HCT116 (cell line): ENCODE results near the gene CEMIP2. TPM values are rescaled to one million over a fixed set of nuclear protein-coding genes. Genes with fewer than 3 reads are reported as not detected.

ENCODE experiments used
- ATAC-seq: fragments of 200-7000 bp; cut with Tn5 transposase; 2 replicates; pipeline ENCODE4 v1.9.1; 2020; ENCODE audit warnings: mild to moderate bottlenecking, moderate library complexity
- BruUV-seq: library from RNA; stranded (reverse); fragments of 400-500 nt; replicated peaks from 2 replicates; lab custom pipeline; 2021; lab: Mats Ljungman, UMichigan
- CTCF ChIA-PET: fragments of 300-600 bp; sonication (Branson Sonifier 250); formaldehyde crosslinking; loops from one replicate; lab custom pipeline; 2021; ENCODE audit warnings: antibody characterized with exemption; lab: Charles Lee
- POLR2A ChIA-PET: fragments of 300-600, 350-600 bp; sonication (Branson Sonifier 250); formaldehyde crosslinking; loops from one replicate; lab custom pipeline; 2021; ENCODE audit warnings: antibody characterized with exemption; lab: Charles Lee
- RAD21 ChIA-PET, 2 experiments: fragments of 300-600 bp; sonication (Branson Sonifier 250); formaldehyde crosslinking; loops; one replicate each; lab custom pipeline; 2023; ENCODE audit warnings: low total read pairs in 2 of 2; ENCODE audit not compliant: uncharacterized antibody in 2 of 2, unreplicated experiment in 2 of 2, low non-redundant PET in 1 of 2; lab: Charles Lee
- DNase-seq: peaks from one replicate; pipeline ENCODE4 v3.0.0-alpha.2; 2010; ENCODE audit warnings: low read depth, low spot score
- H2AFZ ChIP-seq: fragments of 200-600 bp; shearing (Covaris generic), sonication (generic); 2 replicates; pipeline ENCODE4 v1.6.1; 2017; ENCODE audit warnings: low read depth, mixed run types, mixed read lengths, antibody characterized with exemption, low read length; ENCODE audit not compliant: poor library complexity, severe bottlenecking
- H3K27ac ChIP-seq: 2 replicates; pipeline ENCODE4 v1.5.1; 2012; ENCODE audit warnings: low read depth, low read length
- H3K27me3 ChIP-seq: fragments of 200-600 bp; sonication (generic); 2 replicates; pipeline ENCODE4 v1.6.1; 2016; ENCODE audit warnings: mixed run types, low read length, mixed read lengths; ENCODE audit not compliant: insufficient read depth
- H3K36me3 ChIP-seq, 2 experiments: fragments of 200-500 bp in 1 of 2; fragments of 200-600 bp in 1 of 2; sonication (Bioruptor generic) in 1 of 2; sonication (generic) in 1 of 2; 2 replicates each; pipeline versions ENCODE4 v1.5.1 to v1.6.1; 2014 to 2016; ENCODE audit warnings: low read length in 2 of 2, inconsistent platforms in 1 of 2, mixed read lengths in 1 of 2, mixed run types in 1 of 2; ENCODE audit not compliant: insufficient read depth in 2 of 2, control insufficient read depth in 1 of 2
- H3K4me1 ChIP-seq, 2 experiments: fragments of 200-600 bp in 1 of 2; sonication (generic) in 1 of 2; 2 replicates each; pipeline versions ENCODE4 v1.5.1 to v1.6.1; 2012 to 2017; ENCODE audit warnings: low read length in 2 of 2, inconsistent platforms in 1 of 2, mild to moderate bottlenecking in 1 of 2, mixed read lengths in 1 of 2, mixed run types in 1 of 2, moderate library complexity in 1 of 2; ENCODE audit not compliant: insufficient read depth in 2 of 2, control insufficient read depth in 1 of 2
- H3K4me2 ChIP-seq: fragments of 200-600 bp; sonication (generic); 2 replicates; pipeline ENCODE4 v1.6.1; 2017; ENCODE audit warnings: mixed run types, low read length, mixed read lengths
- H3K4me3 ChIP-seq, 2 experiments: fragments of 200-600 bp in 1 of 2; sonication (generic) in 1 of 2; replicated peaks in 1 of 2; 2 replicates each; pipeline ENCODE4 v1.5.1; 2011 to 2016; ENCODE audit warnings: low read length in 2 of 2, control low read depth in 1 of 2, low read depth in 1 of 2, mild to moderate bottlenecking in 1 of 2, mixed read lengths in 1 of 2, mixed run types in 1 of 2
- H3K79me2 ChIP-seq: fragments of 200-600 bp; sonication (generic); 2 replicates; pipeline ENCODE4 v1.6.1; 2017; ENCODE audit warnings: mild to moderate bottlenecking, mixed run types, low read length, moderate library complexity, mixed read lengths; ENCODE audit not compliant: insufficient read depth
- H3K9ac ChIP-seq: fragments of 200-600 bp; sonication (generic); 2 replicates; pipeline ENCODE4 v1.6.1; 2016; ENCODE audit warnings: low read length, mixed read lengths
- H3K9me2 ChIP-seq: fragments of 200-600 bp; sonication (generic), shearing (Covaris generic); 2 replicates; pipeline ENCODE4 v1.6.1; 2017; ENCODE audit warnings: mixed run types, mild to moderate bottlenecking, moderate library complexity; ENCODE audit not compliant: insufficient read depth
- H3K9me3 ChIP-seq, 2 experiments: fragments of 200-500 bp in 1 of 2; fragments of 200-600 bp in 1 of 2; sonication (Bioruptor generic) in 1 of 2; sonication (generic) in 1 of 2; 2 replicates each; pipeline ENCODE4 v1.6.1; 2014 to 2017; ENCODE audit warnings: low read length in 2 of 2, mixed read lengths in 2 of 2, inconsistent platforms in 1 of 2, low read depth in 1 of 2, mild to moderate bottlenecking in 1 of 2, mixed run types in 1 of 2, moderate library complexity in 1 of 2; ENCODE audit not compliant: control insufficient read depth in 1 of 2, insufficient read depth in 1 of 2
- H4K20me1 ChIP-seq: fragments of 200-600 bp; sonication (generic), shearing (Covaris generic); 2 replicates; pipeline ENCODE4 v1.6.1; 2017; ENCODE audit warnings: mixed run types, mild to moderate bottlenecking, moderate library complexity; ENCODE audit not compliant: insufficient read depth
- EGR1 ChIP-seq: IDR thresholded peaks from 2 replicates; pipeline ENCODE4 v1.6.1; 2012; ENCODE audit warnings: low read depth
- JUND ChIP-seq: IDR thresholded peaks from 2 replicates; pipeline ENCODE4 v1.6.1; 2012
- POLR2A ChIP-seq: IDR thresholded peaks from 2 replicates; pipeline ENCODE4 v1.7.0; 2011; ENCODE audit warnings: borderline replicate concordance; ENCODE audit not compliant: insufficient read depth, insufficient read length; ENCODE audit errors: extremely low read depth
- POLR2AphosphoS5 ChIP-seq: IDR thresholded peaks from 2 replicates; pipeline ENCODE4 v1.6.1; 2011; ENCODE audit warnings: mild to moderate bottlenecking, low read depth, low read length, moderate library complexity
- RAD21 ChIP-seq: IDR thresholded peaks from 2 replicates; pipeline ENCODE4 v1.6.1; 2012; ENCODE audit warnings: low read depth, mild to moderate bottlenecking
- SP1 ChIP-seq: IDR thresholded peaks from 2 replicates; pipeline ENCODE4 v1.6.1; 2012; ENCODE audit warnings: low read depth
- ZNF274 ChIP-seq: fragments of 200-500 bp; sonication (Bioruptor generic); IDR thresholded peaks from 2 replicates; pipeline ENCODE4 v1.6.1; 2014; ENCODE audit warnings: mild to moderate bottlenecking, low read depth, low read length, inconsistent platforms
- intact Hi-C: fragments of 100-400 bp; cut with micrococcal nuclease; formaldehyde crosslinking; loops from 2 replicates; pipeline ENCODE4 v1.10.0; 2022
- total RNA-seq: library from RNA; stranded (reverse); gene quantifications from one replicate; pipeline ENCODE4 v1.2.1, GENCODE V29; 2021; ENCODE audit not compliant: unreplicated experiment
- TF ChIP-seq, protein P1 (sequence below): IDR thresholded peaks from 2 replicates; pipeline ENCODE4 v1.6.1; 2012; ENCODE audit warnings: low read depth
- TF ChIP-seq, protein P2 (sequence below): IDR thresholded peaks from 2 replicates; pipeline ENCODE4 v1.6.1; 2012

CEMIP2 gene
- total RNA-seq, 1 experiment from 2014 or later, result 14.3 TPM

DNA sequence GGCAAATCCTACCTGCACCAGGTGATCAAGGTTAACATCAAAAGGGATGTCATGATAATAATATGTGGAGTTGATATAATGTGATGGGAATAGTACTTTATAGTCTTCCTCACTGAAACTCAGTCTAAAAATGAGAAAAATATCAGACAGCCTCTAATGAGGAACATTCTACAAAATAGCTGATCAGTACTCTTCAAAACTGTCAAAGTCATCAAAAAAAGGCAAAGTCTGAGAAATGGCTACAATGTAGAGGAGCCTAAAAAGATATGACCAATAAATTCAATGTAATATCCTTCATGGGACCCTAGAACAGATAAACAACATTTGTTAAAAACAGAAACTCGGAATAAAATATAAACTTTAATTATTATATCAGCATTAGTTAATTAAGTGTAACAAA is 95.7 kb downstream of the CEMIP2 start (continued):
- TF ChIP-seq EGR1 (no peak), ZNF274 (no peak)
- TF ChIP-seq, protein P1, sequence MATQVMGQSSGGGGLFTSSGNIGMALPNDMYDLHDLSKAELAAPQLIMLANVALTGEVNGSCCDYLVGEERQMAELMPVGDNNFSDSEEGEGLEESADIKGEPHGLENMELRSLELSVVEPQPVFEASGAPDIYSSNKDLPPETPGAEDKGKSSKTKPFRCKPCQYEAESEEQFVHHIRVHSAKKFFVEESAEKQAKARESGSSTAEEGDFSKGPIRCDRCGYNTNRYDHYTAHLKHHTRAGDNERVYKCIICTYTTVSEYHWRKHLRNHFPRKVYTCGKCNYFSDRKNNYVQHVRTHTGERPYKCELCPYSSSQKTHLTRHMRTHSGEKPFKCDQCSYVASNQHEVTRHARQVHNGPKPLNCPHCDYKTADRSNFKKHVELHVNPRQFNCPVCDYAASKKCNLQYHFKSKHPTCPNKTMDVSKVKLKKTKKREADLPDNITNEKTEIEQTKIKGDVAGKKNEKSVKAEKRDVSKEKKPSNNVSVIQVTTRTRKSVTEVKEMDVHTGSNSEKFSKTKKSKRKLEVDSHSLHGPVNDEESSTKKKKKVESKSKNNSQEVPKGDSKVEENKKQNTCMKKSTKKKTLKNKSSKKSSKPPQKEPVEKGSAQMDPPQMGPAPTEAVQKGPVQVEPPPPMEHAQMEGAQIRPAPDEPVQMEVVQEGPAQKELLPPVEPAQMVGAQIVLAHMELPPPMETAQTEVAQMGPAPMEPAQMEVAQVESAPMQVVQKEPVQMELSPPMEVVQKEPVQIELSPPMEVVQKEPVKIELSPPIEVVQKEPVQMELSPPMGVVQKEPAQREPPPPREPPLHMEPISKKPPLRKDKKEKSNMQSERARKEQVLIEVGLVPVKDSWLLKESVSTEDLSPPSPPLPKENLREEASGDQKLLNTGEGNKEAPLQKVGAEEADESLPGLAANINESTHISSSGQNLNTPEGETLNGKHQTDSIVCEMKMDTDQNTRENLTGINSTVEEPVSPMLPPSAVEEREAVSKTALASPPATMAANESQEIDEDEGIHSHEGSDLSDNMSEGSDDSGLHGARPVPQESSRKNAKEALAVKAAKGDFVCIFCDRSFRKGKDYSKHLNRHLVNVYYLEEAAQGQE, result no peak

DNA sequence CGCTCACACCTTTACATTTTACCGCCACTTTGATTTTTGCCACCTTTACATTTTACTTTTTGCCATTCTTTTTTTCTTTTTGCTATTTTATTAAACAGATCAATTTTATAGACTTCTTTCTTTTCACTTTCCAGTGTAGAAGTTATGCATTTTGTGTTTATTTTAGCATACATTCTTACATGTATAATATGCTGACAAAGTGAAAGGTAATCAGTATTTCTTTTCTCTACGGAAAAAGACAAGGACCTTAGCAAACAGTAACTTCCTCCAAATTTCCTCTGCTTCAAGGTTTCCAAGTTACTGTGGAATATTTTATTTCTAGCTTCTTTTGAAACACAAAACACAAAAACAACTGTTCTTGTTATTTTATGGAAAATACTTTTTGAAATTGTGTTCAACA is 97.0 kb downstream of the CEMIP2 start:
- Histone ChIP-seq H3K9ac (no peak overlapping the region), H3K4me1 (peaks cover 15 to 22% of the 10 kb centered on the region in 2 experiments), H3K9me3 (no peaks in the 10 kb centered on the region), H2AFZ (no peak overlapping the region), H3K79me2 (no peaks in the 10 kb centered on the region), H3K36me3 (no peaks in the 10 kb centered on the region), H3K27me3 (no peaks in the 10 kb centered on the region), H3K27ac (no peak overlapping the region), H3K4me2 (no peak overlapping the region), H4K20me1 (no peaks in the 10 kb centered on the region), H3K4me3 (no peak overlapping the region), H3K9me2 (0 out of 2 replicates have a peak, but pooled peaks cover 4% of the 10 kb centered on the region)
- ATAC-seq (no peak), DNase-seq (no peak)
- no TSS peak for BruUV-seq
- TF ChIP-seq, protein P2, sequence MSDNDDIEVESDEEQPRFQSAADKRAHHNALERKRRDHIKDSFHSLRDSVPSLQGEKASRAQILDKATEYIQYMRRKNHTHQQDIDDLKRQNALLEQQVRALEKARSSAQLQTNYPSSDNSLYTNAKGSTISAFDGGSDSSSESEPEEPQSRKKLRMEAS, result no peak
- TF ChIP-seq, protein P1, result no peak
- no peak for TF ChIP-seq JUND
- TF ChIP-seq POLR2AphosphoS5, result no peak
- TF ChIP-seq SP1, result no peak
- TF ChIP-seq RAD21, result no peak
- TF ChIP-seq POLR2A, result no peak
- ChIA-PET POLR2A (no interaction called here), RAD21 (no interaction called here), CTCF (interaction anchor here (1.4 kb wide), 1 partner anchor 10 kb away, joined by 3 read pairs; no protein-coding TSS in a partner anchor)
- intact Hi-C loops, result no loop called here
